ENCODE data around the gene NGEF. TPM values are rescaled to one million over a fixed set of nuclear protein-coding genes. Genes with fewer than 3 reads are reported as not detected.
"Not testable (repeated sequence)": the region's sequence is repeated elsewhere in the genome, so short reads cannot be mapped to it uniquely, and the experiment has no call there.

The NGEF gene
- total RNA-seq, 4 donors from 2014 or later = 14.4 to 25.0 (median 17.9) TPM

DNA sequence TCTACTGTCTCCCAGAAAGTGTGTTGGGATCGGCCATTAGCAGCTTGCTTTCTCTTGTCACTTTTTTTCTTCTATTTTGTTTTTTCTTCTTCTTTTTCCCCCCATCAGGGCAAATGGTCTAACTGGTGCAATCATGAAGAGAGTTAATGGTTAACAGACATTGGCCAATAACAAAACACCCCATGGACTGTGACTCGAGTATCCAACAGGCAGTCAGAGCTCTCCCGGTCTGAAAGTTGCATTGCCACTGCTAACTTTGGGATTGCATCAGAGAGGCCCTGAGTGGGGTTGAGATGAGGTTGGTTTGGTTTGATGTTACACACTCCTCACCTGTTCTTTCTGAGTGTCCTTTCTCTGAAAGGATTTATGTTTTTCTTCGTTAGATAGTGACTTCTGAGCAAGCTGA lies 155.9 kb downstream of the NGEF start:
- Histone ChIP-seq H3K36me3 (peaks cover 67% of the 10 kb centered on the region), H3K9me3 (no peaks in the 10 kb centered on the region), H3K27me3 (no peaks in the 10 kb centered on the region), H3K4me1 (no peaks in the 10 kb centered on the region), H3K27ac (no peak overlapping the region), H3K4me3 (no peak overlapping the region)
- no peak for TF ChIP-seq POLR2AphosphoS5 (IDR thresholded peaks at IDR 0.05)
- TF ChIP-seq EP300 (IDR thresholded peaks at IDR 0.05) = no peak
- no peak for TF ChIP-seq POLR2A (IDR thresholded peaks at IDR 0.05)
- TF ChIP-seq, protein P1, sequence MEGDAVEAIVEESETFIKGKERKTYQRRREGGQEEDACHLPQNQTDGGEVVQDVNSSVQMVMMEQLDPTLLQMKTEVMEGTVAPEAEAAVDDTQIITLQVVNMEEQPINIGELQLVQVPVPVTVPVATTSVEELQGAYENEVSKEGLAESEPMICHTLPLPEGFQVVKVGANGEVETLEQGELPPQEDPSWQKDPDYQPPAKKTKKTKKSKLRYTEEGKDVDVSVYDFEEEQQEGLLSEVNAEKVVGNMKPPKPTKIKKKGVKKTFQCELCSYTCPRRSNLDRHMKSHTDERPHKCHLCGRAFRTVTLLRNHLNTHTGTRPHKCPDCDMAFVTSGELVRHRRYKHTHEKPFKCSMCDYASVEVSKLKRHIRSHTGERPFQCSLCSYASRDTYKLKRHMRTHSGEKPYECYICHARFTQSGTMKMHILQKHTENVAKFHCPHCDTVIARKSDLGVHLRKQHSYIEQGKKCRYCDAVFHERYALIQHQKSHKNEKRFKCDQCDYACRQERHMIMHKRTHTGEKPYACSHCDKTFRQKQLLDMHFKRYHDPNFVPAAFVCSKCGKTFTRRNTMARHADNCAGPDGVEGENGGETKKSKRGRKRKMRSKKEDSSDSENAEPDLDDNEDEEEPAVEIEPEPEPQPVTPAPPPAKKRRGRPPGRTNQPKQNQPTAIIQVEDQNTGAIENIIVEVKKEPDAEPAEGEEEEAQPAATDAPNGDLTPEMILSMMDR (IDR thresholded peaks at IDR 0.05) = no peak
- WGBS = 68% methylated on average over 4 of the region's 4 CpGs
- no peak for DNase-seq (ENCODE audit: low spot score in 2 of 2)

DNA sequence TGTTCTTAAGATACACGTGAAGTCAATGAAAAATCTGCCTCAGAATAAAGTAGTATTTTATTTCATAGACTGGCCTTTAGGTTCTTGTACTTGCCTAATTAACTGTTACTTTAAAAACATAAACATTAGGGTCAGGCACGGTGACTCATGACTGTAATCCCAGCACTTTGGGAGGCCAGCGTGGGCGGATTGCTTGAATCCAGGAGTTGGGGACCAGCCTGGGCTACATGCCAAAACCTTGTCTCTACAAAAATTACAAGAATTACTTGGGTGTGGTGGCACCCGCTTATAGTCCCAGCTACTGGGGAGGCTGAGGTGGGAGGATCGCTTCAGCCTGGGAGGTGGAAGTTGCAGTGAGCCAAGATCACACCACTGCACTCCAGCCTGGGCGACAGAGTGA lies 159.0 kb downstream of the NGEF start:
- Histone ChIP-seq H3K4me1 (no peaks in the 10 kb centered on the region), H3K9me3 (no peaks in the 10 kb centered on the region), H3K27me3 (no peaks in the 10 kb centered on the region), H3K36me3 (peaks cover 72% of the 10 kb centered on the region), H3K27ac (no peak overlapping the region), H3K4me3 (no peak overlapping the region)
- no peak for TF ChIP-seq EP300 (IDR thresholded peaks at IDR 0.05)
- TF ChIP-seq POLR2A (IDR thresholded peaks at IDR 0.05) = no peak
- TF ChIP-seq POLR2AphosphoS5 (IDR thresholded peaks at IDR 0.05) = no peak
- TF ChIP-seq, protein P1 (IDR thresholded peaks at IDR 0.05) = no peak
- 54% methylated on average over 7 of the region's 7 CpGs for WGBS
- no peak for DNase-seq (ENCODE audit: low spot score in 2 of 2)

DNA sequence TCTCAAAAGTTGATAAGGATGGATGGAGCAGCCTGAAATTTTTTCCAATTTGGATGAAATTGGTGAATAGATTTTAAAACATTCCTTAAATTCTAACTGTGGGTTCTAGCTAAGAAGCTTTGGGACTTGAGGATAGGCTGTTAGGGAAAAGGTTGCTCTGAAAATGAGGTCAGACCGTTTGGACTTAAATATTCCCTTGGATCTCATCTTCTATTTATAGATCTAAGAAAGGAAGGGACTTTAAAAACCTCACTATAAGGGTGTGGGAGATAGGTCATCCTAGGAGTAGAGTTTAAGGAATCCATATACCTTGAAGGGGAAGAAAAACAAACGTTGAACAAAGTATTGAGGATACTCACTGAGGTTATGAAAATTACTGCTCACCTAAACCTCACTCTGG lies 160.4 kb downstream of the NGEF start:
- Histone ChIP-seq H3K4me3 (no peak overlapping the region), H3K4me1 (no peaks in the 10 kb centered on the region), H3K9me3 (no peaks in the 10 kb centered on the region), H3K27ac (no peak overlapping the region), H3K27me3 (no peaks in the 10 kb centered on the region), H3K36me3 (peaks cover 72% of the 10 kb centered on the region)
- DNase-seq (ENCODE audit: low spot score in 2 of 2) = no peak
- TF ChIP-seq EP300 (IDR thresholded peaks at IDR 0.05) (no peak), POLR2A (IDR thresholded peaks at IDR 0.05) (no peak)
- TF ChIP-seq, protein P1 (IDR thresholded peaks at IDR 0.05) = no peak
- WGBS = 58% methylated on average over 2 of the region's 2 CpGs

DNA sequence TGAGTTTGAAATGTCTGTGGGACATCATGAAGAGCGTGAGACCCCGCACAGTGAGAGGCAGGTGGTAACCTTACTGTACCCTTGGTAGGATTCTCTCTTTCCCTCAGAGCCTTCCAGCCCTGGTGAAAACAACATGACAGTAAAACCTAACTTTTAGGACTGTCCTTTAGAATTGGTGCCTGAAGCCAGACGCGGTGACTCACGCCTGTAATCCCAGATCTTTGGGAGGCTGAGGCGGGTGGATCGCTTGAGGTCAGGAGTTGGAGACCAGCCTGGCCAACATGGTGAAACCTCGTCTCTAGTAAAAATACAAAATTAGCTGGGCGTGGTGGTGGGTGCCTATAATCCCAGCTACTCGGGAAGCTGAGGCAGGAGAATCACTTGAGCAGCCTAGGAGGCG lies 161.0 kb downstream of the NGEF start:
- not testable (repeated sequence) for H3K9me3 ChIP-seq; DNase-seq (ENCODE audit: low spot score in 2 of 2); H3K4me1 ChIP-seq; H3K4me3 ChIP-seq; H3K27ac ChIP-seq; H3K27me3 ChIP-seq
- WGBS = 92% methylated on average over 11 of the region's 11 CpGs
- H3K36me3 ChIP-seq = peaks cover 72% of the 10 kb centered on the region

DNA sequence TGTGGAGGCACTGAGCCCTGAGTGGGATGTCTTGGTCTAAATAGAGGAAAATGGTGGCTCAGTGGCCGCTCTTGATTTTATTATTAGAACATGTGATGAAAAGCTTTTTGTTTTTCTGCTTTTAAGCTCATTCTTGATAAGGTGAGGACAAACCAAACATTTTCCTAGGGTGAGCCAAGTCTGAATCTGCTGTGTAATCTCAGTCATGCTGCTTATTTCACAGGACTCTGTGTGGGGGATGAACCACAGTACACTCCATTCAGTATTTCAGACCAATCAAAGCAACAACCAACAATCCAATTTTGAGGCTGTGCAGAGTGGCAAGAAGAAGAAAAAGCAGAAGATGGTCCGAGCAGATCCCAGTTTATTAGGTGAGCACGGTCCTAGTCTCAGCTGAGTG lies 163.0 kb downstream of the NGEF start:
- TF ChIP-seq POLR2AphosphoS5 (IDR thresholded peaks at IDR 0.05) = no peak
- Histone ChIP-seq H3K27me3 (no peaks in the 10 kb centered on the region), H3K27ac (no peak overlapping the region), H3K4me3 (no peak overlapping the region), H3K9me3 (no peaks in the 10 kb centered on the region), H3K36me3 (peaks cover 72% of the 10 kb centered on the region), H3K4me1 (no peaks in the 10 kb centered on the region)
- WGBS = 95% methylated on average over 3 of the region's 3 CpGs
- no peak for DNase-seq (ENCODE audit: low spot score in 2 of 2)

DNA sequence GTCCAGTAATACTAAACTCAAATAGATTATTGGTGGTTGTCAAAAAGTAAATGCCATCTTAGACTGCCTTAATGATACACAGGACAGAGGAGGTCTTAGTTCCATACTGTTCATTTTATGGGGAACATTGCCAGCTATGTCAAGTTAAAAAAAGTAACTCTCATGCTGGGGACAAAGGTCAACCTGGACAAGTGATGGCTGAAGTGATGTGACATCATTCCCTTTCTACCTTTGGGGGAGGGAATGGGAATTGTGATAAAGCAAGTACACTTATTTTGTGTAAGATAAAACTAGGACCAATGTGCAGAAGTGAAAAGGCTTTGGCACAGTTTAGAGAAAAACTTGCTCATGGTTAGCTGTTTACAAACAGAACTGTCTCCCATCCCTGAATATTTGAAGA lies 167.0 kb downstream of the NGEF start:
- no peaks in the 10 kb centered on the region for H3K4me1 ChIP-seq
- TF ChIP-seq, protein P1 (IDR thresholded peaks at IDR 0.05) = no peak
- no peak for TF ChIP-seq EP300 (IDR thresholded peaks at IDR 0.05)
- TF ChIP-seq POLR2A (IDR thresholded peaks at IDR 0.05) = no peak
- TF ChIP-seq POLR2AphosphoS5 (IDR thresholded peaks at IDR 0.05) = no peak

More for the DNA sequence above, 167.0 kb downstream of the NGEF start:
- DNase-seq (ENCODE audit: low spot score in 2 of 2) = no peak
- Histone ChIP-seq H3K27ac (no peak overlapping the region), H3K9me3 (no peaks in the 10 kb centered on the region), H3K27me3 (no peaks in the 10 kb centered on the region), H3K36me3 (peaks cover 98% of the 10 kb centered on the region), H3K4me3 (no peak overlapping the region)

Measured in suprapubic skin (tissue), 4 donors.